B cell (primary cell): ENCODE data around the gene SCAF11.

Experiments used
- EZH2 ChIP-seq: IDR thresholded peaks from 2 replicates; pipeline ENCODE4 v1.6.1; 2012; ENCODE audit warnings: borderline replicate concordance, low read depth, mild to moderate bottlenecking, moderate library complexity, low read length; ENCODE audit not compliant: insufficient read depth, poor library complexity, severe bottlenecking
- TF ChIP-seq, protein P1 (sequence below): fragments of 200-600 bp; IDR thresholded peaks from one replicate; pipeline ENCODE4 v1.8.0; 2022; ENCODE audit warnings: antibody characterized with exemption, mild to moderate bottlenecking

DNA sequence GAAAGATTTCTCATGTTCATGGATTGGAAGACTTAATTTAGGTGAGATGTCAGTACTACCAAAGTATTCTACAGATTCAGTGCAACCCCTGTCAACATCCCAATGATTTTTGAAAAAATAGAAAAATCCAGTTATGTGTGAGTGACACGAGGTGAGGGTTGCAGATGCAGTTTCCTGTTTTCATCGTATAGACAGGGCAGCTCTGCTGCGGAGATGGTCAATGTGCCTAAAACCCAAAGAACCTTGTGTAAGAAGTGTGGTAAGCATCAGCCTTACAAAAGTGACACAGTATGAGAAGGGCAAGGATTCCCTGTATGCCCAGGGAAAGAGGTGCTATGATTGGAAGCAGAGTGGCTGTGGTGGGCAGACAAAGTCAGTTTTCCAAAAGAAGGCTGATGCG, 94.4 kb downstream of the SCAF11 start:
- TF ChIP-seq, protein P1, sequence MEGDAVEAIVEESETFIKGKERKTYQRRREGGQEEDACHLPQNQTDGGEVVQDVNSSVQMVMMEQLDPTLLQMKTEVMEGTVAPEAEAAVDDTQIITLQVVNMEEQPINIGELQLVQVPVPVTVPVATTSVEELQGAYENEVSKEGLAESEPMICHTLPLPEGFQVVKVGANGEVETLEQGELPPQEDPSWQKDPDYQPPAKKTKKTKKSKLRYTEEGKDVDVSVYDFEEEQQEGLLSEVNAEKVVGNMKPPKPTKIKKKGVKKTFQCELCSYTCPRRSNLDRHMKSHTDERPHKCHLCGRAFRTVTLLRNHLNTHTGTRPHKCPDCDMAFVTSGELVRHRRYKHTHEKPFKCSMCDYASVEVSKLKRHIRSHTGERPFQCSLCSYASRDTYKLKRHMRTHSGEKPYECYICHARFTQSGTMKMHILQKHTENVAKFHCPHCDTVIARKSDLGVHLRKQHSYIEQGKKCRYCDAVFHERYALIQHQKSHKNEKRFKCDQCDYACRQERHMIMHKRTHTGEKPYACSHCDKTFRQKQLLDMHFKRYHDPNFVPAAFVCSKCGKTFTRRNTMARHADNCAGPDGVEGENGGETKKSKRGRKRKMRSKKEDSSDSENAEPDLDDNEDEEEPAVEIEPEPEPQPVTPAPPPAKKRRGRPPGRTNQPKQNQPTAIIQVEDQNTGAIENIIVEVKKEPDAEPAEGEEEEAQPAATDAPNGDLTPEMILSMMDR: no peak
- no peak for TF ChIP-seq EZH2
